HepG2 (cell line): Measurements from ENCODE around the gene KDM8. TPM values are rescaled to one million over a fixed set of nuclear protein-coding genes. Genes with fewer than 3 reads are reported as not detected.

Source experiments
- ATAC-seq: fragments of 200-7000 bp; cut with Tn5 transposase; 3 replicates; pipeline ENCODE4 v1.9.1; 2020; ENCODE audit warnings: mild to moderate bottlenecking, moderate library complexity
- BruUV-seq: library from RNA; stranded (reverse); fragments of 400-500 nt; replicated peaks from 2 replicates; lab custom pipeline; 2021; lab: Mats Ljungman, UMichigan
- CTCF ChIA-PET: fragments of 300-600 bp; formaldehyde crosslinking; extraction: SDS; loops from one replicate; lab custom pipeline; 2021; ENCODE audit warnings: low total read pairs, inconsistent platforms, low intra/inter-chr PET ratio; lab: Yijun Ruan, JAX
- POLR2A ChIA-PET: fragments of 350-600 bp; sonication (Branson Sonifier 250); formaldehyde crosslinking; loops from one replicate; lab custom pipeline; 2020; ENCODE audit warnings: antibody characterized with exemption, inconsistent platforms; lab: Yijun Ruan, JAX
- DNase-seq: peaks from one replicate; pipeline ENCODE4 v3.0.0-alpha.2; 2015; ENCODE audit warnings: low spot score
- FAIRE-seq: peaks from 3 replicates; lab custom pipeline; 2011; peaks lifted over from hg19 to GRCh38; lab: Jason Lieb, UNC
- H2AFZ ChIP-seq: one replicate; pipeline ENCODE4 v1.6.1; 2011; ENCODE audit warnings: low read length, inconsistent platforms
- H3K27ac ChIP-seq: fragments of 300-600 bp; 3 replicates; pipeline ENCODE4 v1.8.0; 2011; ENCODE audit warnings: mixed run types, mild to moderate bottlenecking, mixed read lengths, low read length, inconsistent platforms; ENCODE audit not compliant: insufficient read depth; ENCODE audit errors: extremely low read length
- H3K27me3 ChIP-seq, 2 experiments: fragments of 200-600 bp in 1 of 2; 2 replicates in 1 of 2; 3 replicates in 1 of 2; pipeline versions ENCODE4 v1.6.0 to v1.8.0; 2011; ENCODE audit warnings: low read length in 2 of 2, mild to moderate bottlenecking in 2 of 2, moderate library complexity in 2 of 2, inconsistent platforms in 1 of 2; ENCODE audit not compliant: insufficient read depth in 2 of 2, control insufficient read depth in 1 of 2
- H3K36me3 ChIP-seq, 2 experiments: fragments of 200-600 bp in 1 of 2; replicated peaks in 1 of 2; 2 replicates in 1 of 2; 3 replicates in 1 of 2; pipeline versions ENCODE4 v1.5.1 to v1.8.0; 2011; ENCODE audit warnings: low read length in 2 of 2, inconsistent platforms in 1 of 2; ENCODE audit not compliant: insufficient read depth in 2 of 2, control insufficient read depth in 1 of 2
- H3K4me1 ChIP-seq: 2 replicates; pipeline ENCODE4 v1.5.1; 2012; ENCODE audit warnings: low read length, inconsistent platforms; ENCODE audit not compliant: insufficient read depth
- H3K4me2 ChIP-seq: 2 replicates; pipeline ENCODE4 v1.6.0; 2011; ENCODE audit warnings: low read depth, low read length, inconsistent platforms
- H3K4me3 ChIP-seq, 3 experiments: fragments of 200-600 bp in 1 of 3; sonication (generic), shearing (Covaris generic) in 1 of 3; replicated peaks in 1 of 3; 2 replicates each; pipeline ENCODE4 v1.5.1; 2011 to 2016; ENCODE audit warnings: low read length in 3 of 3, inconsistent platforms in 2 of 3, low read depth in 2 of 3, mild to moderate bottlenecking in 2 of 3, control low read depth in 1 of 3, mixed read lengths in 1 of 3; ENCODE audit not compliant: insufficient read depth in 1 of 3
- H3K79me2 ChIP-seq: one replicate; pipeline ENCODE4 v1.6.1; 2011; ENCODE audit warnings: low read length, inconsistent platforms; ENCODE audit not compliant: insufficient read depth
- H3K9ac ChIP-seq: 2 replicates; pipeline ENCODE4 v1.6.0; 2011; ENCODE audit warnings: mild to moderate bottlenecking, low read depth, low read length, inconsistent platforms; ENCODE audit not compliant: insufficient read depth
- H3K9me3 ChIP-seq: 2 replicates; pipeline ENCODE4 v1.5.1; 2012; ENCODE audit warnings: mild to moderate bottlenecking, low read length
- H4K20me1 ChIP-seq: 2 replicates; pipeline ENCODE4 v1.6.0; 2011; ENCODE audit warnings: inconsistent platforms, mild to moderate bottlenecking, low read length, moderate library complexity; ENCODE audit not compliant: insufficient read depth
- CTCF ChIP-seq: sonication (generic); formaldehyde crosslinking; IDR thresholded peaks from 2 replicates; pipeline ENCODE4 v1.5.0; 2020; ENCODE audit warnings: mild to moderate bottlenecking, missing genetic modification reagents, moderate library complexity
- WGBS: methylation state at CpG from one replicate; pipeline ENCODE4 v1.1.6; 2017; ENCODE audit warnings: low lambda C conversion rate; 5-methylcytosine and 5-hydroxymethylcytosine counted together
- in situ Hi-C: cut with HindIII; loops from 2 replicates; pipeline ENCODE4 v1.10.0; 2017; ENCODE audit warnings: low pct_unique_long_range_greater_than_20kb; ENCODE audit not compliant: extremely low pct_ligation_motif_present
- intact Hi-C: fragments of 100-400 bp; cut with micrococcal nuclease; formaldehyde crosslinking; loops from one replicate; pipeline ENCODE4 v1.10.0; 2022; ENCODE audit not compliant: unreplicated experiment
- polyA plus RNA-seq, 8 experiments: library from polyadenylated mRNA; depleted of rRNA in 3 of 8; stranded (reverse) in 7 of 8; unstranded in 1 of 8; fragments of >200 nt; fragmentation: Illumina TruSeq in 4 of 8; extraction: Trizol in 4 of 8; gene quantifications; 2 replicates each; pipeline versions ENCODE4 v1.2.1 to v1.2.3, GENCODE V29; 2011 to 2016; ENCODE audit warnings: low read depth in 4 of 8, missing spikeins in 1 of 8, mixed read lengths in 1 of 8; ENCODE audit not compliant: insufficient read depth in 1 of 8
- total RNA-seq, 5 experiments: library from RNA; depleted of rRNA; stranded (reverse); fragments of >200 nt; fragmentation: Illumina TruSeq; extraction: Trizol; gene quantifications; 2 replicates each; pipeline ENCODE4 v1.2.3, GENCODE V29; 2016; ENCODE audit warnings: low read depth in 1 of 5
- TF ChIP-seq, protein P1 (sequence below): sonication (generic); formaldehyde crosslinking; IDR thresholded peaks from 2 replicates; pipeline ENCODE4 v1.5.1; 2020; ENCODE audit warnings: mild to moderate bottlenecking, missing genetic modification reagents

KDM8 gene
- total and polyA plus RNA-seq, 2 of the 13 experiments (the other 11 are each of a cell fraction or from before 2014, with no cell fraction given): 3.3 to 8.6 TPM

DNA sequence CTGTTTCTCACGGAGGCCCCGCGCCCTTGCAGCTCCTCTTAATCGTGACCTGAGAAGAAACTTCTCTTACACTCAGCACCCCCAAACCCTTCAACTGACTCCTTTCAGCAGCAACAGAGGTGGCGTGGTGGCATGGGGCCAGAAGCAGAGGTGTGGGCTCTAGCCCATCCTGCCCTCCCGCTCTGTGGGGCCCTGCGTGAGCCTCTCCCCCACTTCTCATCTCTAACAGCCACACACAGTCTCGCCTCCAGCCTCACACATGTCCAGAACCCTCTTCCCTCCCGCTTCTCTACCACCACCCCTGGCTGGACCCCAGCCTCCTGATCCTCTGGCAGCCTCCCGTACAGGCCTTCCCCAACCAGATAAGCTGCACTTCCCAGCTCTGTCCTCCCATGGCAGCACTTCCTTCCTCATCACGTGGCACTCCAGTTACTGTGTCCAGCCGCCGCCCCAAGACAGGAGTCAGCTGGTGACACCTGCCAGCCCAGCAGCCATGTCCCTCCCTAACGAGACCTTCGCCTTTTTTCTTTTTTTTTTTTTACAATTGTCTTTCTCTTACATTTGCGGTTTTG, 34.8 kb downstream of the KDM8 start:
- no TSS peak for BruUV-seq
- no peak overlapping the region for H3K27ac ChIP-seq
- no peak overlapping the region for H3K4me2 ChIP-seq
- no peak overlapping the region for H3K4me3 ChIP-seq
- intact Hi-C loops: no loop called here
- peaks cover 9 to 20% of the 10 kb centered on the region in 2 experiments for H3K36me3 ChIP-seq
- no peak overlapping the region for H3K9ac ChIP-seq
- no peak overlapping the region for H2AFZ ChIP-seq
- H3K79me2 ChIP-seq: peaks cover 4% of the 10 kb centered on the region
- H3K9me3 ChIP-seq: no peaks in the 10 kb centered on the region
- no peaks in the 10 kb centered on the region for H3K27me3 ChIP-seq
- DNase-seq (no peak), FAIRE-seq (no peak), ATAC-seq (no peak)
- TF ChIP-seq, protein P1, sequence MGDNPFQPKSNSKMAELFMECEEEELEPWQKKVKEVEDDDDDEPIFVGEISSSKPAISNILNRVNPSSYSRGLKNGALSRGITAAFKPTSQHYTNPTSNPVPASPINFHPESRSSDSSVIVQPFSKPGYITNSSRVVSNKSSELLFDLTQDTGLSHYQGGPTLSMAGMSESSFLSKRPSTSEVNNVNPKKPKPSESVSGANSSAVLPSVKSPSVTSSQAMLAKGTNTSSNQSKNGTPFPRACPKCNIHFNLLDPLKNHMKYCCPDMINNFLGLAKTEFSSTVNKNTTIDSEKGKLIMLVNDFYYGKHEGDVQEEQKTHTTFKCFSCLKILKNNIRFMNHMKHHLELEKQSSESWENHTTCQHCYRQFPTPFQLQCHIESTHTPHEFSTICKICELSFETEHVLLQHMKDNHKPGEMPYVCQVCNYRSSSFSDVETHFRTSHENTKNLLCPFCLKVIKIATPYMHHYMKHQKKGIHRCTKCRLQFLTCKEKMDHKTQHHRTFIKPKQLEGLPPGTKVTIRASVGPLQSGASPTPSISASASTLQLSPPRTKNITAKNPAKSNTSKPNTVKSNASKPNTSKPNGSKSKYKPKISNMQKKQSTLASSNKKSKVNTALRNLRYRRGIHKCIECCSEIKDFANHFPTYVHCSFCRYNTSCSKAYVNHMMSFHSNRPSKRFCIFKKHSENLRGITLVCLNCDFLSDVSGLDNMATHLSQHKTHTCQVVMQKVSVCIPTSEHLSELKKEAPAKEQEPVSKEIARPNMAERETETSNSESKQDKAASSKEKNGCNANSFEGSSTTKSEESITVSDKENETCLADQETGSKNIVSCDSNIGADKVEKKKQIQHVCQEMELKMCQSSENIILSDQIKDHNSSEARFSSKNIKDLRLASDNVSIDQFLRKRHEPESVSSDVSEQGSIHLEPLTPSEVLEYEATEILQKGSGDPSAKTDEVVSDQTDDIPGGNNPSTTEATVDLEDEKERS (CRISPR knock-in tag): no peak
- 0 out of 2 replicates have a peak, but pooled peaks have one; percentile 3 for TF ChIP-seq CTCF (CRISPR knock-in tag)
- CTCF ChIA-PET: no interaction called here
- H4K20me1 ChIP-seq: no peaks in the 10 kb centered on the region
- WGBS: 90% methylated on average over 16 of the region's 16 CpGs
- H3K4me1 ChIP-seq: peaks cover 9% of the 10 kb centered on the region
- in situ Hi-C loops: no loop called here
- POLR2A ChIA-PET: interaction anchor here (1.1 kb wide), 1 partner anchor 34 kb away, joined by 3 read pairs; no protein-coding TSS in a partner anchor
